C4-2B (cell line): Measurements from ENCODE around the gene POLR2H.

Experiments used
- H3K27ac ChIP-seq: fragments of 450-650 bp; 2 replicates; pipeline ENCODE4 v1.5.1; 2017
- CTCF ChIP-seq: fragments of 450-650 bp; conservative IDR thresholded peaks from 2 replicates; pipeline ENCODE4 v1.5.1; 2017; ENCODE audit warnings: mild to moderate bottlenecking
- ZFX ChIP-seq: fragments of 450-650 bp; IDR thresholded peaks from 2 replicates; pipeline ENCODE4 v1.6.1; 2017

The POLR2H gene

DNA sequence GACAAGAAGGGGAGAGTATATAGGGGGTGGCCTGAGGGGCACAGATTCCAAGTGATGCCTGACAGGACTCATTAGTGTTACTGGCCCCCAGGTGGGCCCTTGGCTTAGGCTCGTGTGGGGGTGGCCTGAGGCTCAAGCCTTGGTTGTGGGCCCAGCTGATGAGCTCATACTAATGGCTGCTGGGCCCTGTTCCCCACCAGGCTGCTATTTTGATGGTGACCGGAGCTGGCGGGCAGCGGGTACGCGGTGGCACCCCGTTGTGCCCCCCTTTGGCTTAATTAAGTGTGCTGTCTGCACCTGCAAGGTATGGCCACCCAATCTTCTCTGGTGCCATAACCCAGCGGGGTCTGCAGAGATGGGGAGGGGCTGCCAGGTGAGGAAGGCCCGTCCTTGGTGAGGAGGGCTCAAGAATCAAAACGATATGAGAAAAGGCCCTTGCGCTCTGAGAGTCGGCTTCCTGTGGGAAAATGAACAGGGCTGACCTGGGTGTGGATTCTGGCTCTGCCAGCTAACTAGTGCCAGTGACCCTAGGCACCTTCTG is 25.7 kb downstream of the POLR2H start:
- TF ChIP-seq CTCF (no peak), ZFX (no peak)
- H3K27ac ChIP-seq: no peak overlapping the region

DNA sequence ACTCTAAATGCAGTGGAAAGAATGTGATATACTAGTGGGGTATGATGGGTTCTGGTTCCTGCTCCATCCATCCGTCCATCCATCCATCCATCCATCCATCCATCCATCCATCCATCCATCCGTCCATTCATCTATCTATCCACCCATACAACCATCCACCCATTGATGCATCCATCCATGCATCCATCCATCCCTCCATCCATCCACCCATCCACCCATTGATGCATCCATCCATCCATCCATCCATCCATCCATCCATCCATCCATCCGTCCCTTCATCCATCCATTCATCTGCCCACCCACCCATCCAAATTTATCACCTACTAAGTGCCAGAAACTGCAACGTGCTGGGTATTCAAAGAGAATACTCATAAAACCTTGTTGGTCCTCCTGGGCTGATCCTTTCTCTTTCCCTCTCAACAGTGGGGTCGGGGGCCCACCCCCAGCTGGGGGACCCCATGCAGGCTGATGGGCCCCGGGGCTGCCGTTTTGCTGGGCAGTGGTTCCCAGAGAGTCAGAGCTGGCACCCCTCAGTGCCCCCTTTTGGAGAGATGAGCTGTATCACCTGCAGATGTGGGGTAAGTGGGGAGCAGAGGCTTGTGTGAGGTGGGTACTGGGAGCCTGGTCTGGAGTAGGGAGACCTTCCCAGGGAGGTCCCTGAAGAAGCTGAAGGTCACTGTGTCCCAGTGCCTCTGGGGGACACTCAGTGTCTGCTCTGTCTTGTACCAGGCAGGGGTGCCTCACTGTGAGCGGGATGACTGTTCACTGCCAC is 26.8 kb downstream of the POLR2H start:
- TF ChIP-seq ZFX (no peak), CTCF (no peak)
- no peak overlapping the region for H3K27ac ChIP-seq

DNA sequence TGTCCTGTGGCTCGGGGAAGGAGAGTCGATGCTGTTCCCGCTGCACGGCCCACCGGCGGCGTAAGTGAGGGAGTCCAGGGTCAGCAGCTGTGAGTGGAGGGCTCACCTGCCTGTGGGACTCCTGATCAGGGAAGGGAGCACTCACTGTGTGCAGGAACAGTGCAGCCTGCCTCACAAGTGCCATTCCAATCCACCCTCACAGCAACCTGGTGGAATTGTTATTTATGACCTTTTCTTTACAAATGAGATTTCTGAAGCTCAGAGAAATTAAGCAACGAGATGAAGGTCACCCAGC is 27.4 kb downstream of the POLR2H start:
- TF ChIP-seq ZFX: no peak
- TF ChIP-seq CTCF: no peak
- H3K27ac ChIP-seq: no peak overlapping the region

DNA sequence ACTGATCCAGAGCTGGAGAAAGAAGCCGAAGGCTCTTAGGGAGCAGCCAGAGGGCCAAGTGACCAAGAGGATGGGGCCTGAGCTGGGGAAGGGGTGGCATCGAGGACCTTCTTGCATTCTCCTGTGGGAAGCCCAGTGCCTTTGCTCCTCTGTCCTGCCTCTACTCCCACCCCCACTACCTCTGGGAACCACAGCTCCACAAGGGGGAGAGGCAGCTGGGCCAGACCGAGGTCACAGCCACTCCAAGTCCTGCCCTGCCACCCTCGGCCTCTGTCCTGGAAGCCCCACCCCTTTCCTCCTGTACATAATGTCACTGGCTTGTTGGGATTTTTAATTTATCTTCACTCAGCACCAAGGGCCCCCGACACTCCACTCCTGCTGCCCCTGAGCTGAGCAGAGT is 27.9 kb downstream of the POLR2H start:
- no peak overlapping the region for H3K27ac ChIP-seq
- TF ChIP-seq ZFX (no peak), CTCF (no peak)

DNA sequence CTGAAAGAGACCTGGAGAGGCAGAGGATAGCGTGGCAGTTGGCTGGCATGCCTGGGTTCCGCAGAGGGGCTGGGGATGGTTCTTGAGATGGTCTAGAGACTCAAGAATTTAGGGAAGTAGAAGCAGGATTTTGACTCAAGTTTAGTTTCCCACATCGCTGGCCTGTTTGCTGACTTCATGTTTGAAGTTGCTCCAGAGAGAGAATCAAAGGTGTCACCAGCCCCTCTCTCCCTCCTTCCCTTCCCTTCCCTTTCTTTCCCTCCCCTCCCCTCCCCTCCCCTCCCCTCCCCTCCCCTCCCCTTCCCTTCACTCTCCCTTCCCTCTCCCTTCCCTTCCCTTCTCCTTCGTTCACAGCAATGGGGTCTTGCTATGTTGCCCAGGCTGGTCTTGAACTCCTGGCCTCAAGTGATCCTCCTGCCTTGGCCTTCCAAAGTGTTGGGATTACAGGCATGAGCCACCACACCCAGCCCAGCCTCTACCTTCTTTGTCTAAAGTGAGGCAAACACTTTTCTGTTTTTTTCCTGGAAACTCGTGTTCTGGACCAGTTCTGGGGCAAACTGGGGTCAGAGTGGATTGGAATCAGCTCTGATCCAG is 28.5 kb downstream of the POLR2H start:
- no peak for TF ChIP-seq ZFX
- TF ChIP-seq CTCF: no peak
- H3K27ac ChIP-seq: no peak overlapping the region

DNA sequence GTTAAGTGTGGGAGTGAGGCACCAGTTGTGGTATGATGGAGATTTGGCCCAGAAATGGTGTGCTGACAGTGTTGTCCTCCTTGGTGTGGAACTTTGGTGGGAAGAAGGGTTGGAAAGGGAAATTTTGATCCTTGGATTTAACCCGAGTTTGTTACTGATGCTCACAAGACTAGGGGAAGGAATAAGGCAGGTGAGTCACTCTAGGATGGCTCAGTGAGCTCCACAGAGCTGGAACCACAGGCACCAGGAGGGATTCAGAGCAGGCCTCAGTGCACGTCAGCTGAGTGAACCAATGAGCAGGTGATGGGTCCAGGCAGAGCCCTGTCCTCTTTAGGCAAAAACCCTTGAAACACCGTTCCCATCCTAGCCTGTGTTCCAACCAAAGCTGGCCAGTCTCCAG is 29.8 kb downstream of the POLR2H start:
- no peak overlapping the region for H3K27ac ChIP-seq
- TF ChIP-seq ZFX: no peak
- TF ChIP-seq CTCF: no peak

GRCh38 chr3:184395320-184395660 is 33.8 kb downstream of the POLR2H start:
- TF ChIP-seq CTCF (no peak), ZFX (no peak)
- no peak overlapping the region for H3K27ac ChIP-seq
